K562 (cell line): ENCODE measurements around the gene NUP160. TPM values are rescaled to one million over a fixed set of nuclear protein-coding genes. Genes with fewer than 3 reads are reported as not detected.

Source experiments
- ATF3 ChIP-seq, 2 experiments: fragments of 450-650 bp in 1 of 2; sonication (generic) in 1 of 2; formaldehyde crosslinking in 1 of 2; IDR thresholded peaks in 1 of 2; conservative IDR thresholded peaks in 1 of 2; 2 replicates each; pipeline versions ENCODE4 v1.6.1 to v1.8.1; 2016 to 2023; ENCODE audit warnings: mild to moderate bottlenecking in 2 of 2, moderate library complexity in 2 of 2, inconsistent platforms in 1 of 2, missing genetic modification reagents in 1 of 2
- ID3 ChIP-seq, 2 experiments: fragments of 250-450 bp in 1 of 2; fragments of 450-650 bp in 1 of 2; sonication (Bioruptor Pico) in 1 of 2; IDR thresholded peaks; 2 replicates each; pipeline versions ENCODE4 v1.6.1 to v1.8.0; 2016 to 2021; ENCODE audit warnings: mild to moderate bottlenecking in 2 of 2, moderate library complexity in 2 of 2, missing compliant biosample characterization in 1 of 2, missing genetic modification characterization in 1 of 2
- MAZ ChIP-seq, 2 experiments: fragments of 450-650 bp in 1 of 2; sonication (generic) in 1 of 2; formaldehyde crosslinking; IDR thresholded peaks in 1 of 2; conservative IDR thresholded peaks in 1 of 2; 2 replicates each; pipeline versions ENCODE4 v1.4.0 to v1.5.0; 2020; ENCODE audit warnings: mild to moderate bottlenecking in 1 of 2, missing genetic modification reagents in 1 of 2
- TFE3 ChIP-seq: fragments of 450-650 bp; formaldehyde crosslinking; IDR thresholded peaks from 2 replicates; pipeline ENCODE4 v1.4.0; 2020; ENCODE audit warnings: mild to moderate bottlenecking, mixed read lengths
- TRIM28 ChIP-seq: fragments of 450-650 bp; IDR thresholded peaks from 2 replicates; pipeline ENCODE4 v1.6.1; 2017
- USF1 ChIP-seq: sonication (generic); formaldehyde crosslinking; IDR thresholded peaks from 2 replicates; pipeline ENCODE4 v1.9.0; 2022; ENCODE audit warnings: mild to moderate bottlenecking, missing genetic modification reagents
- ZFX ChIP-seq: sonication (generic); formaldehyde crosslinking; IDR thresholded peaks from 2 replicates; pipeline ENCODE4 v1.8.0; 2022; ENCODE audit warnings: mild to moderate bottlenecking, missing genetic modification reagents, moderate library complexity
- ZNF24 ChIP-seq: fragments of 450-650 bp; IDR thresholded peaks from 2 replicates; pipeline ENCODE4 v1.6.1; 2016
- ZNF449 ChIP-seq: fragments of 250-450 bp; sonication (Bioruptor Pico); IDR thresholded peaks from 2 replicates; pipeline ENCODE4 v1.8.0; 2022; ENCODE audit warnings: moderate library complexity, mild to moderate bottlenecking, inconsistent platforms
- ZNF518B ChIP-seq: fragments of 250-450 bp; sonication (Bioruptor Pico); IDR thresholded peaks from 2 replicates; pipeline ENCODE4 v1.5.0; 2021; ENCODE audit warnings: mild to moderate bottlenecking, moderate library complexity
- ZNF699 ChIP-seq: fragments of 250-450 bp; sonication (Bioruptor Pico); IDR thresholded peaks from 2 replicates; pipeline ENCODE4 v1.8.0; 2021; ENCODE audit warnings: mild to moderate bottlenecking, moderate library complexity; ENCODE audit not compliant: insufficient replicate concordance
- polyA plus RNA-seq, 8 experiments: library from polyadenylated mRNA; depleted of rRNA in 4 of 8; stranded (reverse) in 5 of 8; unstranded in 3 of 8; fragments of >200 nt; fragmentation: Nextera tagmentation in 2 of 8; fragmentation: Illumina TruSeq in 1 of 8; extraction: Ambion mirVana in 2 of 8; extraction: Trizol in 1 of 8; gene quantifications; 2 replicates each; pipeline versions ENCODE4 v1.2.1 to v1.2.3, GENCODE V29; 2011 to 2014; ENCODE audit warnings: inconsistent platforms in 1 of 8, missing spikeins in 1 of 8
- total RNA-seq, 7 experiments: library from RNA; depleted of rRNA in 6 of 7; stranded (reverse); fragments of >200 nt in 6 of 7; fragmentation: Illumina TruSeq in 2 of 7; extraction: Trizol in 2 of 7; gene quantifications; 2 replicates each; pipeline versions ENCODE4 v1.2.1 to v1.2.3, GENCODE V29; 2011 to 2021; ENCODE audit warnings: low replicate concordance in 1 of 7

Gene NUP160
- total and polyA plus RNA-seq, 9 of the 15 experiments (the other 6 are each of a cell fraction or from before 2014, with no cell fraction given) = 41.5 to 112 (median 65.0) TPM

GRCh38 chr11:47797633-47798032, 50.5 kb downstream of the NUP160 start (continued):
- TF ChIP-seq TFE3 (CRISPR knock-in tag) = peak; percentile 60
- TF ChIP-seq ZNF24 = no peak
- peak; percentile 79 for TF ChIP-seq USF1 (CRISPR knock-in tag)
- TF ChIP-seq ID3 (CRISPR knock-in tag; IDR thresholded peaks at IDR 0.05) = no peak
- no peak for TF ChIP-seq ID3 (tag; IDR thresholded peaks at IDR 0.05)
- TF ChIP-seq ZNF518B = no peak
- no peak for TF ChIP-seq TRIM28
- TF ChIP-seq ZNF449 (CRISPR knock-in tag) = no peak
- TF ChIP-seq ZNF699 (CRISPR knock-in tag) = no peak
- TF ChIP-seq MAZ (CRISPR knock-in tag; conservative IDR thresholded peaks at IDR 0.05 in 1 of 2, IDR thresholded peaks at IDR 0.05 in 1 of 2) = no peak
- no peak for TF ChIP-seq ZFX (CRISPR knock-in tag)
- peak; percentile 44; the same call in 1 of the 2 replicates for TF ChIP-seq ATF3 (IDR thresholded peaks at IDR 0.05)
- TF ChIP-seq ATF3 (CRISPR knock-in tag; conservative IDR thresholded peaks at IDR 0.05) = no peak
